SK-N-SH treated with all-trans-retinoic acid at 6 μM for 48 hours (cell line): Measurements from ENCODE around the gene YIF1A.

Source experiments
- ATAC-seq: fragments of 200-7000 bp; cut with Tn5 transposase; 3 replicates; pipeline ENCODE4 v1.9.1; 2020; ENCODE audit warnings: mild to moderate bottlenecking, moderate library complexity
- ARNTL ChIP-seq: fragments of 450-650 bp; formaldehyde crosslinking; IDR thresholded peaks from 2 replicates; pipeline ENCODE4 v1.5.0; 2020; ENCODE audit warnings: low read depth, mild to moderate bottlenecking, moderate library complexity, borderline replicate concordance
- BACH2 ChIP-seq: fragments of 250-450 bp; sonication (Bioruptor Pico); IDR thresholded peaks from 2 replicates; pipeline ENCODE4 v1.9.0; 2021; ENCODE audit warnings: mild to moderate bottlenecking, borderline replicate concordance
- CREB5 ChIP-seq: fragments of 250-450 bp; sonication (Bioruptor Pico); IDR thresholded peaks from 2 replicates; pipeline ENCODE4 v1.5.1; 2020; ENCODE audit warnings: low read depth, mild to moderate bottlenecking, moderate library complexity
- CSDC2 ChIP-seq: fragments of 250-450 bp; sonication (Bioruptor Pico); IDR thresholded peaks from 2 replicates; pipeline ENCODE4 v1.5.0; 2020; ENCODE audit warnings: mild to moderate bottlenecking, moderate library complexity
- CSRNP3 ChIP-seq: fragments of 250-450 bp; sonication (Bioruptor Pico); IDR thresholded peaks from 2 replicates; pipeline ENCODE4 v1.5.1; 2021; ENCODE audit warnings: mild to moderate bottlenecking, moderate library complexity
- ESRRG ChIP-seq: fragments of 250-450 bp; sonication (Bioruptor Pico); IDR thresholded peaks from 2 replicates; pipeline ENCODE4 v1.6.1; 2021; ENCODE audit warnings: mild to moderate bottlenecking
- GLIS3 ChIP-seq: fragments of 250-450 bp; sonication (Bioruptor Pico); IDR thresholded peaks from 2 replicates; pipeline ENCODE4 v1.5.0; 2020; ENCODE audit warnings: mild to moderate bottlenecking, moderate library complexity
- ISL1 ChIP-seq: fragments of 250-450 bp; sonication (Bioruptor Pico); IDR thresholded peaks from 2 replicates; pipeline ENCODE4 v2.1.2; 2022; ENCODE audit warnings: mild to moderate bottlenecking, moderate library complexity
- OSR1 ChIP-seq: fragments of 250-450 bp; sonication (Bioruptor Pico); IDR thresholded peaks from 2 replicates; pipeline ENCODE4 v1.8.0; 2022; ENCODE audit warnings: moderate library complexity, mild to moderate bottlenecking, inconsistent platforms
- PATZ1 ChIP-seq: fragments of 250-450 bp; sonication (Bioruptor Pico); IDR thresholded peaks from 2 replicates; pipeline ENCODE4 v1.8.0; 2020; ENCODE audit warnings: mild to moderate bottlenecking, moderate library complexity, borderline replicate concordance
- POU6F1 ChIP-seq: fragments of 250-450 bp; sonication (Bioruptor Pico); IDR thresholded peaks from 2 replicates; pipeline ENCODE4 v1.8.0; 2021; ENCODE audit warnings: low read depth, mild to moderate bottlenecking, moderate library complexity, borderline replicate concordance
- PPARA ChIP-seq: fragments of 250-450 bp; sonication (Bioruptor Pico); IDR thresholded peaks from 2 replicates; pipeline ENCODE4 v1.5.0; 2020; ENCODE audit warnings: mild to moderate bottlenecking, borderline replicate concordance
- RARB ChIP-seq: fragments of 250-450 bp; sonication (Bioruptor Pico); IDR thresholded peaks from 2 replicates; pipeline ENCODE4 v1.8.0; 2021; ENCODE audit warnings: mild to moderate bottlenecking, moderate library complexity
- TCF4 ChIP-seq: fragments of 250-450 bp; sonication (Bioruptor Pico); IDR thresholded peaks from 2 replicates; pipeline ENCODE4 v1.8.0; 2021; ENCODE audit warnings: mild to moderate bottlenecking, moderate library complexity, borderline replicate concordance
- TOX ChIP-seq: fragments of 250-450 bp; sonication (Bioruptor Pico); IDR thresholded peaks from 2 replicates; pipeline ENCODE4 v1.8.0; 2021; ENCODE audit warnings: mild to moderate bottlenecking, moderate library complexity, borderline replicate concordance
- TSHZ2 ChIP-seq: fragments of 250-450 bp; sonication (Bioruptor Pico); IDR thresholded peaks from 2 replicates; pipeline ENCODE4 v1.5.0; 2020; ENCODE audit warnings: mild to moderate bottlenecking, moderate library complexity
- ZC3H10 ChIP-seq: fragments of 250-450 bp; sonication (Bioruptor Pico); IDR thresholded peaks from 2 replicates; pipeline ENCODE4 v1.5.1; 2021; ENCODE audit warnings: mild to moderate bottlenecking, moderate library complexity
- ZFP3 ChIP-seq: fragments of 250-450 bp; sonication (Bioruptor Pico); IDR thresholded peaks from 2 replicates; pipeline ENCODE4 v1.5.0; 2020; ENCODE audit warnings: mild to moderate bottlenecking, moderate library complexity
- ZFP30 ChIP-seq: fragments of 450-650 bp; formaldehyde crosslinking; IDR thresholded peaks from 2 replicates; pipeline ENCODE4 v1.5.0; 2022; ENCODE audit warnings: mild to moderate bottlenecking, moderate library complexity
- ZNF565 ChIP-seq: fragments of 450-650 bp; formaldehyde crosslinking; conservative IDR thresholded peaks from 2 replicates; pipeline ENCODE4 v1.5.0; 2020; ENCODE audit warnings: low read depth, mild to moderate bottlenecking, moderate library complexity
- ZNF70 ChIP-seq: fragments of 450-650 bp; formaldehyde crosslinking; IDR thresholded peaks from 2 replicates; pipeline ENCODE4 v1.5.0; 2020; ENCODE audit warnings: mild to moderate bottlenecking, moderate library complexity
- ZNF8 ChIP-seq: fragments of 450-650 bp; formaldehyde crosslinking; IDR thresholded peaks from 2 replicates; pipeline ENCODE4 v1.5.0; 2020; ENCODE audit warnings: mild to moderate bottlenecking, moderate library complexity

YIF1A gene

GRCh38 chr11:66272596-66272995, 16.3 kb downstream of the YIF1A start (continued):
- TF ChIP-seq TCF4 (CRISPR knock-in tag) (no peak), TOX (no peak)
- TF ChIP-seq, all 23 proteins: peak for 0

GRCh38 chr11:66271816-66272215, 17.1 kb downstream of the YIF1A start:
- ATAC-seq, result no peak
- no peak for TF ChIP-seq OSR1 (CRISPR knock-in tag)
- TF ChIP-seq ARNTL (CRISPR knock-in tag), result no peak
- TF ChIP-seq ESRRG (CRISPR knock-in tag), result no peak
- TF ChIP-seq RARB (CRISPR knock-in tag), result no peak
- no peak for TF ChIP-seq CSDC2 (CRISPR knock-in tag)
- TF ChIP-seq ZNF565, result no peak

GRCh38 chr11:66268952-66269905, 19.7 kb downstream of the YIF1A start:
- TF ChIP-seq CSRNP3 (CRISPR knock-in tag), result no peak
- no peak for TF ChIP-seq ESRRG (CRISPR knock-in tag)
- TF ChIP-seq BACH2, result no peak
- no peak for TF ChIP-seq RARB (CRISPR knock-in tag)
- TF ChIP-seq PATZ1 (CRISPR knock-in tag), result no peak
- TF ChIP-seq CREB5, result no peak
- TF ChIP-seq POU6F1 (CRISPR knock-in tag), result no peak
- no peak for TF ChIP-seq OSR1 (CRISPR knock-in tag)
- no peak for TF ChIP-seq ISL1
- no peak for TF ChIP-seq ZFP3
- TF ChIP-seq TCF4 (CRISPR knock-in tag), result no peak
- TF ChIP-seq CSDC2 (CRISPR knock-in tag), result no peak
- no peak for TF ChIP-seq TSHZ2 (CRISPR knock-in tag)
- no peak for TF ChIP-seq ZNF70 (CRISPR knock-in tag)
- no peak for TF ChIP-seq ZNF8 (CRISPR knock-in tag)
- no peak for TF ChIP-seq ZFP30
- TF ChIP-seq GLIS3 (CRISPR knock-in tag), result no peak; the same call in 1 of the 2 replicates
- no peak for TF ChIP-seq PPARA (CRISPR knock-in tag)
- no peak for TF ChIP-seq ZC3H10 (CRISPR knock-in tag)
- ATAC-seq, result 0 out of 3 replicates have a peak, but pooled peaks have one; percentile 1
